ENCODE data around the gene NAA80. TPM values are rescaled to one million over a fixed set of nuclear protein-coding genes. Genes with fewer than 3 reads are reported as not detected.

Gene NAA80
- total RNA-seq, 1 donor from 2014 or later = 10.9 TPM

DNA sequence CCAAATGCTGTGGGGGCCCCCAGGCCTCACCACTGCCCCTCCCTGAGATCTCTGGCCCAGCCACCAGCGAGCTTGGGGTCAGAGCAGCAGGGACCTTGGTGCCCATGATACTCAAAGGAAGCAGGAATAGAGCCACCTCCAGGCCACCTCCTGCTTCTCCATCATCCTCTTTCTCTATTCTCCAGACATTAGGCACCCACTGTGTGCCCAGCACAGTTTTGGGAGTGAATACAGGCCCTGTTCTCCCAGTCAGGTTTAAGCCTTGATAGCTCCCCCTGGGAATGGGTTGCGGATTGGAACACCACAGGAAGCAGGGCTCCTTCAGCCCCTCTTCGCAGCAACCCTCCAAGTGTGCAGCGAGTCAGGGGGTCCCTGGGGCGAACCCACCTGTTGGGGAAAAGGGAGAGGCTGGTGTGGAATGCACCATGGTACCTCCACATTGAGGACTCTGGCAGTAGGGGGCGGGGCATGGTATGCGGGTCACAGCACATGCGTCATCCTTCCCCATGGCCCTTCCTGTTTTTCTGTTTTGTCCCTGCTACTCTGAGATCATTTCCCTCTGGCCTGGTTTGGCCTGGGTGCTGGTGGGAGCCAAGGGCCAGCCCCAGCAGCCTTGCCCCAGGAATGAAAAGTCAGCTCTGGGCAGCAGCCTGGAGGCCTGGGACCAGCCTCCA is 44.5 kb downstream of the NAA80 start:
- no peak overlapping the region for H3K4me3 Mint-ChIP-seq (ENCODE audit: unreplicated experiment)
- H3K9me3 Mint-ChIP-seq (ENCODE audit: low read depth) = no peaks in the 10 kb centered on the region
- no peaks in the 10 kb centered on the region for H3K27me3 Mint-ChIP-seq (ENCODE audit: low read depth)
- TF ChIP-seq, protein P1, sequence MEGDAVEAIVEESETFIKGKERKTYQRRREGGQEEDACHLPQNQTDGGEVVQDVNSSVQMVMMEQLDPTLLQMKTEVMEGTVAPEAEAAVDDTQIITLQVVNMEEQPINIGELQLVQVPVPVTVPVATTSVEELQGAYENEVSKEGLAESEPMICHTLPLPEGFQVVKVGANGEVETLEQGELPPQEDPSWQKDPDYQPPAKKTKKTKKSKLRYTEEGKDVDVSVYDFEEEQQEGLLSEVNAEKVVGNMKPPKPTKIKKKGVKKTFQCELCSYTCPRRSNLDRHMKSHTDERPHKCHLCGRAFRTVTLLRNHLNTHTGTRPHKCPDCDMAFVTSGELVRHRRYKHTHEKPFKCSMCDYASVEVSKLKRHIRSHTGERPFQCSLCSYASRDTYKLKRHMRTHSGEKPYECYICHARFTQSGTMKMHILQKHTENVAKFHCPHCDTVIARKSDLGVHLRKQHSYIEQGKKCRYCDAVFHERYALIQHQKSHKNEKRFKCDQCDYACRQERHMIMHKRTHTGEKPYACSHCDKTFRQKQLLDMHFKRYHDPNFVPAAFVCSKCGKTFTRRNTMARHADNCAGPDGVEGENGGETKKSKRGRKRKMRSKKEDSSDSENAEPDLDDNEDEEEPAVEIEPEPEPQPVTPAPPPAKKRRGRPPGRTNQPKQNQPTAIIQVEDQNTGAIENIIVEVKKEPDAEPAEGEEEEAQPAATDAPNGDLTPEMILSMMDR (IDR thresholded peaks at IDR 0.05) = no peak
- H3K36me3 Mint-ChIP-seq (ENCODE audit: low read depth) = peaks cover 22% of the 10 kb centered on the region
- peaks cover 26% of the 10 kb centered on the region for H3K4me1 Mint-ChIP-seq (ENCODE audit: low read depth)
- DNase-seq (ENCODE audit: low spot score) = no peak
- peak overlapping the region; percentile 79 for H3K27ac Mint-ChIP-seq (ENCODE audit: unreplicated experiment)

DNA sequence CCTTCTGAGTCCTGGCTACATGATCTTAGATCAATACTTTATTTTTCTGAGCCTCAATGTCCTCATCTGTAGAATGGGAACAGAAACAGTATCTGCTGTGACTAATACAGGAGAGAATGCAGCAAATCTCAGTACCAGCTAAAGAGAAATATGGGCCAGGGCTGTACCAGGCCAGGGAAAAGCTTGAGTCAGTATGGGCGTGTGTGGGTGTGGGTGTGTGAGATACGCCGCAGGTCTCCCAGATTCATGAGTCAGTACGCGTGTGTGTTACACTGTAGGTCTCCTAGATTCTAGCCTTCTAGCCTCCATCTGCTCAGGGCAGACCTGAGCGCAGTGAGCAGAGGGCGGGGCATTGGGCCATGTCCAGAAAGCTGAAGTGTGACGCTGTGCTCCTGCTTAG is 48.0 kb downstream of the NAA80 start:
- DNase-seq (ENCODE audit: low spot score) = no peak
- peak overlapping the region; percentile 61 for H3K27ac Mint-ChIP-seq (ENCODE audit: unreplicated experiment)
- peaks cover 9% of the 10 kb centered on the region for H3K36me3 Mint-ChIP-seq (ENCODE audit: low read depth)
- H3K4me3 Mint-ChIP-seq (ENCODE audit: unreplicated experiment) = no peak overlapping the region
- H3K9me3 Mint-ChIP-seq (ENCODE audit: low read depth) = no peaks in the 10 kb centered on the region
- TF ChIP-seq, protein P1 (IDR thresholded peaks at IDR 0.05) = no peak
- H3K27me3 Mint-ChIP-seq (ENCODE audit: low read depth) = no peaks in the 10 kb centered on the region
- H3K4me1 Mint-ChIP-seq (ENCODE audit: low read depth) = peaks cover 47% of the 10 kb centered on the region

DNA sequence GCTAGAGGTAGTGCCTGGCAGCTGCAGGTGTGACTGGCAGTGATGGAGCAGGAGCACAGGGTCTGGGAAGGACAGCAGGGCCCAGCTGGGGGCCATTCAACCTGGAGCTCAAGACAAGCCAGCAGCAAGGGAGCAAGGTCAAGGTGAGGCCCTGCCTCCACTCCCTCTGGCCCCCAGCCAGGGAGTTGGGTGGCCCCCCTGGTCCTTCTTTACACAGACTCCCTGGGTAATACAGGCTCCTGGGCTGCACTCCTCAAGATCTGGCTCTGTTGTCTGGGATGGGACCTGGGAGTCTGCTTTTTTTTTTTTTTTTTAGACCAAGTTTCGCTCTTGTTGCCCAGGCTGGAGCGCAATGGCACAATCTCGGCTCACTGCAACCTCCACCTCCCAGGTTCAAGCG is 48.7 kb downstream of the NAA80 start:
- Mint-ChIP-seq H3K36me3 (ENCODE audit: low read depth) (peaks cover 9% of the 10 kb centered on the region), H3K27ac (ENCODE audit: unreplicated experiment) (peak overlapping the region; percentile 68), H3K4me3 (ENCODE audit: unreplicated experiment) (no peak overlapping the region), H3K9me3 (ENCODE audit: low read depth) (no peaks in the 10 kb centered on the region), H3K27me3 (ENCODE audit: low read depth) (no peaks in the 10 kb centered on the region), H3K4me1 (ENCODE audit: low read depth) (peaks cover 54% of the 10 kb centered on the region)
- DNase-seq (ENCODE audit: low spot score) = no peak
- TF ChIP-seq, protein P1 (IDR thresholded peaks at IDR 0.05) = no peak

DNA sequence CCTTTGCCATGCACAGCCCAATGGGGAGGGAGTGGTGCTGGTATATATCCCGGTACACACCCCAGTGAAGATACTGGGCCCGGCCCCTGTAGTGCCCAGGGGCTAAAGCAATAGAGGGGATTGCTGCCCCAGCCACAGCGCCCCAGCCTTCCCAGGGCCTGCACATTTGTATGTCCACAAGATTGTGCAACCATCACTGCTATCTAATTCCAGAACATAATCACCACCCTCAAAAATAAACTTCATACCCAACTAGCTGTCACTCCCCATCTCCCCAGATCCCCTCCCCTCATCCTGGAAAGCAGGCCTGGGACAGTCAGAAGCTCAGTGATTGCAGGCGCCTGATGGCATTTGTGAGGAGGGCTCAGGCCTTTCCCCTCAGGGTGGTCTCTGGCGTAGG is 49.7 kb downstream of the NAA80 start:
- Mint-ChIP-seq H3K9me3 (ENCODE audit: low read depth) (no peaks in the 10 kb centered on the region), H3K27ac (ENCODE audit: unreplicated experiment) (peak overlapping the region; percentile 68), H3K4me1 (ENCODE audit: low read depth) (peaks cover 65% of the 10 kb centered on the region), H3K27me3 (ENCODE audit: low read depth) (no peaks in the 10 kb centered on the region), H3K36me3 (ENCODE audit: low read depth) (peaks cover 9% of the 10 kb centered on the region), H3K4me3 (ENCODE audit: unreplicated experiment) (no peak overlapping the region)
- DNase-seq (ENCODE audit: low spot score) = no peak
- TF ChIP-seq, protein P1 (IDR thresholded peaks at IDR 0.05) = no peak

DNA sequence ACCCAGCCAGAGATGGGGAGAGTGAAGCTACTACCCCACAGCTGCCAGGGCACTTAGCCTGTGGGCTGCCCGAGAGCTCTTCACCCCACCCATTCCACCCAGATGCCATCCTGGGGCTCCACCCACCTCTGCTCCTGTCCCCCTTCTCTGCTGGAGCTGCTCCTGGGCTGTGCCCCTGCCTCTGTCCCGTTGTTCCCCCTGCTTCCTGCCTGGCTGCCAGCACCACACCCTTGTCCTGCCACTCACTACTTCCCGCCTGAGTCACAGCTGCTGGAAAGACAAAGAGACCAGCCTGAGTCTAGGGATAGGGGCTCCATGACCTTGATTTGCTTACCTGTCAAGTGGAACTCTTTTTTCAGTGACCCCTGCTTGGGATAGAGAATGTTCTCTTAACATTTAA is 50.8 kb downstream of the NAA80 start:
- peak; percentile 87 for DNase-seq (ENCODE audit: low spot score)
- Mint-ChIP-seq H3K9me3 (ENCODE audit: low read depth) (no peaks in the 10 kb centered on the region), H3K4me3 (ENCODE audit: unreplicated experiment) (peak overlapping the region; percentile 49), H3K27me3 (ENCODE audit: low read depth) (no peaks in the 10 kb centered on the region), H3K4me1 (ENCODE audit: low read depth) (peaks cover 73% of the 10 kb centered on the region), H3K36me3 (ENCODE audit: low read depth) (peaks cover 8% of the 10 kb centered on the region), H3K27ac (ENCODE audit: unreplicated experiment) (peak overlapping the region; percentile 98)
- TF ChIP-seq, protein P1 (IDR thresholded peaks at IDR 0.05) = no peak

Measured in chondrocyte (in vitro differentiated cells).